Measurements from ENCODE around the gene CXCL3. TPM values are rescaled to one million over a fixed set of nuclear protein-coding genes. Genes with fewer than 3 reads are reported as not detected.
A peak's percentile ranks its signal among the peaks of the same experiment; 100 is the strongest.

The CXCL3 gene
- total RNA-seq, 6 experiments from 2014 or later, result 0.25 to 2.0 (median 0.62) TPM; not detected in 2

GRCh38 chr4:74016068-74016467, 22.4 kb downstream of the CXCL3 start:
- peak in 1 of 4 donors; percentile 27 for ATAC-seq
- intact Hi-C loops (cut with DNase I), result no loop called here
- no peak for TF ChIP-seq POLR2A (IDR thresholded peaks at IDR 0.05)
- TF ChIP-seq, protein P1, sequence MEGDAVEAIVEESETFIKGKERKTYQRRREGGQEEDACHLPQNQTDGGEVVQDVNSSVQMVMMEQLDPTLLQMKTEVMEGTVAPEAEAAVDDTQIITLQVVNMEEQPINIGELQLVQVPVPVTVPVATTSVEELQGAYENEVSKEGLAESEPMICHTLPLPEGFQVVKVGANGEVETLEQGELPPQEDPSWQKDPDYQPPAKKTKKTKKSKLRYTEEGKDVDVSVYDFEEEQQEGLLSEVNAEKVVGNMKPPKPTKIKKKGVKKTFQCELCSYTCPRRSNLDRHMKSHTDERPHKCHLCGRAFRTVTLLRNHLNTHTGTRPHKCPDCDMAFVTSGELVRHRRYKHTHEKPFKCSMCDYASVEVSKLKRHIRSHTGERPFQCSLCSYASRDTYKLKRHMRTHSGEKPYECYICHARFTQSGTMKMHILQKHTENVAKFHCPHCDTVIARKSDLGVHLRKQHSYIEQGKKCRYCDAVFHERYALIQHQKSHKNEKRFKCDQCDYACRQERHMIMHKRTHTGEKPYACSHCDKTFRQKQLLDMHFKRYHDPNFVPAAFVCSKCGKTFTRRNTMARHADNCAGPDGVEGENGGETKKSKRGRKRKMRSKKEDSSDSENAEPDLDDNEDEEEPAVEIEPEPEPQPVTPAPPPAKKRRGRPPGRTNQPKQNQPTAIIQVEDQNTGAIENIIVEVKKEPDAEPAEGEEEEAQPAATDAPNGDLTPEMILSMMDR (IDR thresholded peaks at IDR 0.05), result no peak
- Histone ChIP-seq H3K4me3 (no peak overlapping the region), H3K36me3 (no peaks in the 10 kb centered on the region), H3K27me3 (no peaks in the 10 kb centered on the region), H3K9me3 (no peaks in the 10 kb centered on the region), H3K4me1 (no peaks in the 10 kb centered on the region), H3K27ac (no peak overlapping the region)
- WGBS (ENCODE audit: insufficient coverage, low coverage, low lambda C conversion rate, missing lambda C conversion rate), result 29% methylated on average over 1 of the region's 1 CpG
- DNase-seq, result no peak

GRCh38 chr4:74015126-74015780, 23.2 kb downstream of the CXCL3 start:
- Histone ChIP-seq H3K4me1 (no peaks in the 10 kb centered on the region), H3K4me3 (no peak overlapping the region), H3K27ac (no peak overlapping the region), H3K27me3 (no peaks in the 10 kb centered on the region), H3K36me3 (no peaks in the 10 kb centered on the region), H3K9me3 (no peaks in the 10 kb centered on the region)
- DNase-seq, result no peak
- no peak for ATAC-seq
- TF ChIP-seq, protein P1 (IDR thresholded peaks at IDR 0.05), result no peak
- no peak for TF ChIP-seq POLR2A (IDR thresholded peaks at IDR 0.05)
- intact Hi-C loops (cut with DNase I), result no loop called here
- WGBS (ENCODE audit: insufficient coverage, low coverage, low lambda C conversion rate, missing lambda C conversion rate), result 75% methylated on average over 3 of the region's 3 CpGs

DNA sequence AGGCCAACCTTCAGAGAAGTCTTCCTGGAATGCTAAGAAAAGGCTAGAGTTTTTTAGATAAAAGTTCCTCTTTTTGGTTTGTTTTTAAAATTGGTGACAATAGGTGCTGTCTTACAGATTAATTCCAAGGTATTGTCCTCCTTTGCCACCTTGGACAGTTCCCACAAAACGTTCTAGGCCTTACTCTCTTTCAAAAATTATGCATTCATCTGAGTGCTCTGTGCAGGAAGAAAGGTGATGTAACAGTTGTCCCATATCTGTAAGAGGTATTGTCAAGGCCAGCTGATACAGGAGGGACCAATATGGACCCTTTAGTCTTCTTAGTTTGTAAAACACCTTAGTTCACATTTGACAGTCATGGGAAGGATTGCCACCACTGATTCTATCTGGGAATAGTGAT, 24.2 kb downstream of the CXCL3 start:
- Histone ChIP-seq H3K36me3 (no peaks in the 10 kb centered on the region), H3K4me1 (no peaks in the 10 kb centered on the region), H3K4me3 (no peak overlapping the region), H3K27me3 (no peaks in the 10 kb centered on the region), H3K27ac (no peak overlapping the region), H3K9me3 (no peaks in the 10 kb centered on the region)
- intact Hi-C loops (cut with DNase I), result no loop called here
- DNase-seq (no peak), ATAC-seq (no peak)
- TF ChIP-seq POLR2A (IDR thresholded peaks at IDR 0.05), result no peak
- TF ChIP-seq, protein P1 (IDR thresholded peaks at IDR 0.05), result no peak
- WGBS (ENCODE audit: insufficient coverage, low coverage, low lambda C conversion rate, missing lambda C conversion rate), result 25% methylated on average over 1 of the region's 1 CpG

DNA sequence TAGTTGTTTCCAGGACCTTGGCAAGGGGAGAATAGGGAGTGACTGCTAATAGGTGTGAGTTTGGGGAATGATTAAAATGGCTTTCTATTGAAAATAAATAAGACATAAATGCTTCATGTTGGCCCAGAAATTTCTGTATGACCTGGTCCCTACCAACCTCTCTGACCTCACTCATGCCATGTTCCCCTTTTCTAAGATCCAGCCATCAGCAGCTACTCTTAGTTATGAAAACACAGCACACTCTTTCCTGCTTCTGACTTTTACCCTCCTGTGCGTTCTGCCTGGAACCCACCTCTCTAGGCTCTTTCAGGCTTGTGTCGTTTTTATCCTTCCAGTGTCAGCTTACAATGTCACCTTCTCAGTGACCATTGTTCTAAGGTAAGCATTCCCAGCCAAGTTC, 25.2 kb downstream of the CXCL3 start:
- DNase-seq, result no peak
- no peak for TF ChIP-seq POLR2A (IDR thresholded peaks at IDR 0.05)
- 48% methylated on average over 2 of the region's 2 CpGs for WGBS (ENCODE audit: insufficient coverage, low coverage, low lambda C conversion rate, missing lambda C conversion rate)
- no peak overlapping the region for H3K27ac ChIP-seq
- no peaks in the 10 kb centered on the region for H3K36me3 ChIP-seq
- no peak for ATAC-seq
- no peaks in the 10 kb centered on the region for H3K27me3 ChIP-seq
- H3K4me3 ChIP-seq, result no peak overlapping the region
- no peaks in the 10 kb centered on the region for H3K9me3 ChIP-seq
- H3K4me1 ChIP-seq, result no peaks in the 10 kb centered on the region
- intact Hi-C loops (cut with DNase I), result no loop called here

GRCh38 chr4:74012130-74012529, 26.4 kb downstream of the CXCL3 start:
- DNase-seq (no peak), ATAC-seq (no peak)
- Histone ChIP-seq H3K4me3 (no peak overlapping the region), H3K4me1 (no peaks in the 10 kb centered on the region), H3K9me3 (no peaks in the 10 kb centered on the region), H3K27me3 (no peaks in the 10 kb centered on the region), H3K36me3 (no peaks in the 10 kb centered on the region), H3K27ac (no peak overlapping the region)
- 52% methylated on average over 4 of the region's 4 CpGs for WGBS (ENCODE audit: insufficient coverage, low coverage, low lambda C conversion rate, missing lambda C conversion rate)
- TF ChIP-seq, protein P1 (IDR thresholded peaks at IDR 0.05), result no peak
- TF ChIP-seq POLR2A (IDR thresholded peaks at IDR 0.05), result no peak
- intact Hi-C loops (cut with DNase I), result no loop called here
